NCI-H69 (cell line): Measurements from ENCODE around the gene MAD2L1.

ENCODE experiments used
- DNase-seq: peaks from one replicate; lab custom pipeline; 2025; lab: John Stamatoyannopoulos, UW

Gene MAD2L1

GRCh38 chr4:120059036-120059435 is 7.6 kb downstream of the MAD2L1 start:
- no peak for DNase-seq

GRCh38 chr4:120057416-120057815 is 9.2 kb downstream of the MAD2L1 start:
- DNase-seq: no peak

GRCh38 chr4:120056246-120056645 is 10.4 kb downstream of the MAD2L1 start:
- peak; percentile 26 for DNase-seq

GRCh38 chr4:120055795-120056194 is 10.9 kb downstream of the MAD2L1 start:
- DNase-seq: no peak

GRCh38 chr4:120055162-120055561 is 11.5 kb downstream of the MAD2L1 start:
- peak; percentile 58 for DNase-seq

- DNase-seq: no peak
These were observed 12.7 kb downstream of the MAD2L1 start for GRCh38 chr4:120053911-120054310.

- peak; percentile 92 for DNase-seq
These were observed 13.8 kb downstream of the MAD2L1 start for GRCh38 chr4:120052856-120053255.

- DNase-seq: no peak
These were observed 15.4 kb downstream of the MAD2L1 start for GRCh38 chr4:120051253-120051652.

- peak; percentile 81 for DNase-seq
These were observed 16.7 kb downstream of the MAD2L1 start for GRCh38 chr4:120049732-120050494.

GRCh38 chr4:120043828-120044227 is 22.8 kb downstream of the MAD2L1 start:
- DNase-seq: no peak

- DNase-seq: no peak
These were observed 29.2 kb downstream of the MAD2L1 start for GRCh38 chr4:120037411-120037810.

- DNase-seq: no peak
These were observed 31.7 kb downstream of the MAD2L1 start for GRCh38 chr4:120034913-120035312.

- DNase-seq: no peak
These were observed 39.8 kb downstream of the MAD2L1 start for GRCh38 chr4:120026853-120027252.

GRCh38 chr4:120025516-120025915 is 41.1 kb downstream of the MAD2L1 start:
- DNase-seq: no peak

- DNase-seq: no peak
These were observed 47.9 kb downstream of the MAD2L1 start for GRCh38 chr4:120018786-120019185.

GRCh38 chr4:120017939-120018692 is 48.5 kb downstream of the MAD2L1 start:
- DNase-seq: no peak

GRCh38 chr4:120011725-120012124 is 54.9 kb downstream of the MAD2L1 start:
- DNase-seq: no peak

GRCh38 chr4:120010646-120011045 is 56.0 kb downstream of the MAD2L1 start:
- DNase-seq: no peak

GRCh38 chr4:120009731-120010130 is 56.9 kb downstream of the MAD2L1 start:
- DNase-seq: no peak

GRCh38 chr4:120008957-120009356 is 57.7 kb downstream of the MAD2L1 start:
- no peak for DNase-seq

- DNase-seq: no peak
These were observed 58.7 kb downstream of the MAD2L1 start for GRCh38 chr4:120007896-120008436.

- peak; percentile 67 for DNase-seq
These were observed 59.3 kb downstream of the MAD2L1 start for GRCh38 chr4:120007191-120007871.
